GM19035 (cell line): ENCODE measurements around the gene ATP2A3.
A peak's percentile ranks its signal among the peaks of the same experiment; 100 is the strongest.

ENCODE experiments used
- ATAC-seq: cut with Tn5 transposase; IDR thresholded peaks from one replicate; pipeline ENCODE4 v1.9.1; 2021; ENCODE audit not compliant: unreplicated experiment

ATP2A3 gene

DNA sequence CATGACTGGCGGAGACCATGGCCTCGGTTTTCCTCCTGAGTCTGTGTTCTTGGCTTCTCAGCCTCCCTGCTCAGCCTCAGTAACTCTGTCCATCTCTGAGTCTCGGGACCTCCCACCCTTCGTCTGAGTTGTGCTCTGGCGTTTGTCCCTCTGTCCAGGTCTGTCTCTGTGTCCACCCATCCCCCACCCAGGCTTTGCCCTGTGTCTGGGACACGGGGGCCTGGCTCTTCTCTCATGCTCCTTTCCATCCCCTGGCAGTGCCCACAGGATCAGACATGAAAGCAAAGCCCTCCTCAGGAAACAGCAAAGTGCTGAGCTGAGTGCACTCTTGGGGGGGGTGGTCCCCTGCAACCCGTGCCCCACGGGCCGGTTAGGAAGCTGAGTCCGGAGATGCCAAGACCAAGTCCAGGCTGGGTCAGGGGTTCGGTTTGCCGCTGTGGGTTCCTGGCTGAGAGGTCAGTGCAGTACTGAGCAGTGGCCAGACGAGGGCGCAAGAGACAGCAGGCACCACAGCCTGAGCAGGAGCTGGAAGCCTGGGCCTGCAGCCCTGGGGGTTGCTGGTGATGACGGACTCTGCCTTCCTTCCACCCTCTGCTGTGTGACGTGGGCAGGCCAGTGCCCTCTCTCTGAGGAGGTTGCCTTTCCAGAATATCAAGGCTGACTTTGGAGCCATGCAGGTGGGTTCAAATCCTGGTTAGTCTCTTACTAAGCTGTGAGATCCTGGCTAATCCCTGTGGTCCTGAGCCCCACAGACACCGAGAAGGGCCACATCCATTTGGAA lies 50.5 kb downstream of the ATP2A3 start:
- peak; percentile 50 for ATAC-seq

DNA sequence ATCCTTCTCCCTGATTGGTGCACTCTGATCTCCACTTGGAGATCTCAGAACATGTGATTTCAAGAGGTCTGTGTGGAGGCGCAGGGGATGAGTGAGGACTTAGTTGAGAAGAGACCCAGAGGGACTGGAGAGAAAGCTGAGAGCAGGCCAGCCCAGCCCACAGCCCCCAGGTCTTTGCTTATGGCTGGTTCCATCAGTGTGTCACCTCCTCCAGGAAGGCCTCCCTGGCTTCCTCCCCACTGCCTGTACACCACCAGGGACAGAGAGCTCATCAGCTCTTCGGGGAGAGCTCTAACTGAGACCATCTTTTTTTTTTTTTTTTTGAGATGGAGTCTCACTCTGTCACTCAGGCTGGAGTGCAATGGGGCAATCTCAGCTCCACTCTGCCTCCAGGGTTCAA lies 51.4 kb downstream of the ATP2A3 start:
- no peak for ATAC-seq

GRCh38 chr17:3911271-3912053 lies 52.8 kb downstream of the ATP2A3 start:
- peak; percentile 77 for ATAC-seq

DNA sequence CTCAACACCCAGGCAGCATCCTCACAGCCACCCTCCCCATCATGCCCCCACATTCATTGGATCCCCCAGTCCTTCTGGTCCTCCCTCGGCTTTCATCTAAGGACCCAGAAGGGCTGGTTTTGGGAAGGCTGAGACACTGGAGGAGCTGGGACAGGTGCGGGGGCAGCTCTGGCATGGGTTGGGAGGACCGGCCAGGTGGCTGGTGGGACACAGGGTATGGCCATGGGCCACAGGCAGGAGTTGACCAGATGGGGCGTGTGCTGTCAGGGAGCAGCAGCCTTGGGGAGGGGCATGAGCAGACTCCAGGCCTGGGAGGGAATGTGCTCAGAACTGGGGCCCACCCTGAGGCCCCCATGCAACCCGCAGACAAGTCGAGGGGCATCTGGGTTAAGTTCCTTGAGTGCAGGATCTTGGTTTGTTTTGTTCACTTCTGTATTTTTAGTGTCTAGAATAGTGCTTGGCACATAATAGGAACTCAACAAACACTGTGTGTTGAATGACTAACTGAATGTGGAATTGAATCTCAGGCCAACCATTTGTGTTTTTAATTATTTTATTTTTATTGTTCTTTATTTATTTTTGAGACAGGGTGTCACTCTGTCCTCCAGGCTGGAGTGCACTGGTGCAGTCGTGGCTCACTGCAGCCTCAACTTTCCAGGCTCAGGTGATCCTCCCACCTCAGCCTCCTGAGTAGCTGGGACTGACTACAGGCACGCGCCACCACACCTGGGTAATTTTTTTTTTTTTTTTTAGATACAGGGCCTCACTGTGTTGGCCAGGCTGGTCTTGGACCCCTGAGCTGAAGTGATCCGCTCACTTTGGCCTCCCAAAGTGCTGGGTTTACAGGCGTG lies 53.6 kb downstream of the ATP2A3 start:
- no peak for ATAC-seq

DNA sequence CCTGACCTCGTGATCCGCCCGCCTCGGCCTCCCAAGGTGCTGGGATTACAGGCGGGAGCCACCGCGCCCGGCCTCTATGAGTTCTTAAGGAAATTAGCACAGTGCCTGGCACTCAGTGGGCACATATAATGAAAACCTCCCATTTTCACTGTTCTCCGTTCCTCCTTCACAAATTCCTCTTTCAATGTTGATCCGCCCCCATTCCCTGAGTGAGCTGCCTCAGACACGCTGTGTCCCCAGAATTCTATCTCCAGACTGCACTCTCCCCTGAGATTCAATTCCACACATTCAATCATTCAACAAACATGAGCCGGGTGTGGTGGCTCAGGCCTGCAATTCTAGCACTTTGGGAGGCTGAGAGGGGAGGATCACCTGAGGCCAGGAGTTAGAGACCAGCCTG lies 55.0 kb downstream of the ATP2A3 start:
- ATAC-seq, result no peak

DNA sequence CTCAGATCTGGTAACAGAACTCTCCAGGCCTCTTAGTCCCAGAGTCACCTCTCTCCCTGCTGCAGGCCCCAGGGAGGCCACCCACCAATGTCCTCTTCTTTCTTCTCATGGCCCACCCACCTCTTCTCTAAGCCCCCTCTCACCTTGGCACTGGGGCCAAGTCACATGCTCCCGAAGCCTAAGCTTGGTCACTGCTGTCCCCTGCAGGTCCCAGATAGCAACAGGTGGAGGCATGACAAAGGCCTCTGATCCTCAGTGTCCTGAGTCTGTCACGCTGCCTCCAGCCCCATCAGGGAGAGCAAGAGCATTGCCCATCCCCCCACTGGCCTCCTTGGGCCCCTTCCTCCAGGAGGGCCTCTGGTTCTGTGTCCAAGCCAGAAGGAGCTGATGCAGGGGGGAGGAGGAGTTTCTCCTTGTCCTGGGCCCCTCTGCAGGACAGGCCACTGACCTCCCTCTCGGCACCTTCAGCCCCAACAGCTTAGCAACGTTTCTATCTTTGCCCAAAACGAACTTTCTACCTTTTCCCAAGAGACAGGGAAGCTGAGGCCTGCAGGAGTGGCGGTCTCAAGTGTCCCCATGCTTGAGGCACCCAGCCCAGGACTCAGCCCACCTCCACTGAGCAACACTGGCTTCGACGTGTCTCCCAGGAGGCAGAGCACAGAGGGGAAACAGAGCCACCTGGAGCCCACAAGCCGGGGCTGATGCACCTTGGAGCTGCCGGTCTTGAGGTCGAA lies 56.6 kb downstream of the ATP2A3 start:
- ATAC-seq, result no peak

GRCh38 chr17:3906881-3907280 lies 57.4 kb downstream of the ATP2A3 start:
- ATAC-seq, result no peak

GRCh38 chr17:3905017-3905520 lies 59.2 kb downstream of the ATP2A3 start:
- ATAC-seq, result no peak

DNA sequence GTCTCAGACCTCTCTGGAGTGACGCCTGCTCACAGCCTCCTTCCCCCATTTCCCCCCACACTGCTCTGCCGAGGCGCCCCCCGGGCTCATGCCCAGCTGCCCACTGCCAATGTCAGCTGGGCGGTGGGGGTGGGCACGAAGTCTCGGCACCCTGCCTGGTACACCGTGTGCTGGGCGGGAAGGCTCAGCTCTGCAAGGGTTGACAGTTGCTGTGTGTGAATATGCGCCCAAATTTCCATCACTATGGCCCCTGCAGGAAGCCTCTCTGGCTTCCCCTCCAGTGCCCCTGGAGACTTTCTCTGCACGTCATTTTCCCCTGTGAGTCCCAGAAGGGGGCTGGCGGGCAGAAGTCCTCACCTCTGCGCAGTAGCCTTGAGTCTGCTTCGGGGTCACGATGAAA lies 59.7 kb downstream of the ATP2A3 start:
- ATAC-seq, result no peak

DNA sequence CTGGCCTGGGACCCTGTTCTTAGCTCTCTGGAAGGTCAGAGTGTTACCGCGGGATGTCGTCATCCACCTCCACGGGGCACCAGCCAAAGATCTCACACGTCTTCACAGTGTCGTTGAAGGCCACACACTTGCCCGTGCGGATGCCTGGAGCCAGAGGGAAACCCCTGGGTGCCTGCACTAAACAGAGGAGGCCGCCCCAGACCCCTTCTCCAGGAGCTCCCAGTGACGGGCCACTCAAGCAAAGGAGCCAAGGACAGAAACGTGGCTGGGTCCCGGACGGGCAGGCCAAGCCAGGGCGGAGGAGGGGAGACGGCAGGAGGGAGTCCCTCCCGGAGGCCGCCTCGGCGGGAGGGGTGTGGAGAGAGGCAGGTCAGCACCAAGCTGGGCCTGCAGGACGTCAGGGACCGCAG lies 60.4 kb downstream of the ATP2A3 start:
- ATAC-seq, result no peak

- ATAC-seq, result no peak
Observed at GRCh38 chr17:3903051-3903825, 61.0 kb downstream of the ATP2A3 start.

- no peak for ATAC-seq
Observed at GRCh38 chr17:3900646-3901045, 63.6 kb downstream of the ATP2A3 start.

DNA sequence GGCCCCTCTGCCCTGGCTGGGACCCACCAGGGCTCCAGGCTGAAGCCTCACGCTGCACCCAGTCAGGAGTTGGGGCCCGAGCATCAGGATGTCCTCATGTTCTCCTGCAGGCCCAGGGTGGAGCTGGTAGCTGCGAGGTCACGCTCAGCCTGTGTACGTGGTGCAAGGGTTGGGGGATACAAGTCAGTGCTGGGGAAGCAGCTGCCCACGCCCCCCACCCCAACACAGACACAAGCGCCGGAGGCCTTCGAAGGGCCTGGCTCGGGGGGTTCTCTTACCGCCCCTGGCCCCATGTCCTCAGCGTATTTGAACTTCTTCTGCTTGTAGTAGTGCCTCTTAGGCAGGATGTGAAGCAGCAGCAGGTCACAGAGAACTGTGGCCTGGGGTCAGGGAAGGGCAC lies 66.5 kb downstream of the ATP2A3 start:
- ATAC-seq, result no peak

DNA sequence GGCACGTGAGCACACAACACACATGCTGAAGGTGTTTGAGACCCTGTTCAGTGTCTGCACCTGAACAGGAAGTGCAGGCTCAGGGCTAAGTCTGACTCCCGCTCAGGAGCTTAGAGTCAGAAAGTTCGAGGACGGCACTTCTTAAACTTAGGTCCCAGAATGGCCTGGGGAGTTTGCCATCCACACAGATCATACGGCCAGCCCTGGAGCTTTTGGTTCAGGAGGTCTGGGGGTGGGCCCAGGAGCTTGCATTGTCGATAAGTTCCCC lies 67.3 kb downstream of the ATP2A3 start:
- no peak for ATAC-seq

DNA sequence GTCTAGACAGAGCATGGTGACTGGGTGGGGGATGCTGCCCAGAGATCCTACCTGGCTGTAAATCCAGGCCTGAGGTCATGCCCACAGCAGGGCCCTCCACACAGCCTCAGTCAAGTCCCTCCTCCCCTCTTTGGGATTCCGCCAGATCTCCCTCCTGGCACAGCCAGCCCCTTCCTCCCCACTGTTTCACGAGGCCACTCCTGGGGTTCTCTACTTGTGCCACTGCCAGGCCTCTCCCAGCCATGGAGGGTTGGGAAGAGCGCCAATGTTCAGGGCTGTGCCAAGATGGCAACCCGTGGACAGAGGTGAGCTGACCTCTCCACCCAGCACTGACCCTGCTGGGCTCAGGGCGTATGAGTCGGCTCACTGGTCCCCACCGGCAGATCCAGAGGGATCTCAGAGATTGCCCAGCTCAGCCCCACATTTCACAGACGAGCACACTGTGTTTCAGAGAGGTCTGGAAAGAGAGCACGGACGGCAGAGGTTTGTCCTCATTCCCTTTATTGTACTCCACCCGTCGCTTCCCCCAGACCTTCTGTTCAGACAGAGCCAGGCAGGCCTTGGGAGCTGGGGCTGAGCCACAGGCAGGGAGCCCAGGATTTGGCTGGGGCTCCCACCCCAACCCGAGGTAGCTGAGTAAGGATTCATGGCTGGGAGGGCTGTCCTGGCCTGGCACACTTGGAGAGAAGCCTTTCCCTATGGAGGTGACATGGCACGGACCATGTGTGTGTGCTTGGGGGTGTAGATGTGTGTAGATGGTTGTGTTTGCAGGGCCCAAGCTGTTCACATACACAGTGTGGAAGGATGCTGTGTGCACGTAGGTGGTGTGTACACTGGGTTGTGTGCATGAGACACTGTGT lies 67.9 kb downstream of the ATP2A3 start:
- ATAC-seq, result no peak

DNA sequence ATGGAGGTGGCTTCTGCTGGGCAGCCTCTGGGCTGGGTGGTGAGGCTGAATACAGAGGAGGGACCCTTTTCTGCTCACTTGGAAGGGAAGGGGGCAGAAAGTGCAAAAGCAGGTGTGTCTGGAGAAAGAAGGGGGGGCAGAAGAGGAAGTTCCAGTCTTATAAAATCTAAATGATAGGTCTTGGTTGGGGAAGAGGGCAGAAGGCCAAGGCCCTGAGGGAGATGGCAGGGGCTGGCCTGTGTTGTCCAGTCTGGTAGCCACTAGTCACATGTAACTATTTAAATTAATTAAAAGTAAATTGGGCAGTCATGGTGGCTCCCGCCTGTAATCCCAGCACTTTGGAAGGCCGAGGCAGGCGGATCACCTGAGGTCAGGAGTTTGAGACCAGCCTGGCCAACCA lies 68.9 kb downstream of the ATP2A3 start:
- ATAC-seq, result no peak

GRCh38 chr17:3894911-3895343 lies 69.3 kb downstream of the ATP2A3 start:
- no peak for ATAC-seq

DNA sequence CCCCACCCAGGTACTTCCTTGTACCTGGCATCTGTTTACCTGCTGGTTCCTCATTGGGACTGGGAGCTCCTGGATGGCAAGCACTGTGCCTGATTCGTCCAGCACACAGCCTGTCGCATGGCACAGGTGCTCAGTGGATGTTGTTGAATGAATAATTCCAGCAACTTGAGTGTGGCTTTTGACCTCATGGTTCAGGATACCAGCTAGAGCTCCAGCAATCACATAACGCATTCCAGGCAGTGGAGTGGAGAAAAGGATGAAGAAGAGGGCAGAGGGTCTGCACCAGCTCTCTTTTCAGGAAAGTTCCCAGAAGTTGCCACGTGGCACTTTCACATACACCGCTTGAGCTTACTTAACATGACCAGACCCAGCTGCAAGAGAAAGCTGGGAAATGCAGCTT lies 70.0 kb downstream of the ATP2A3 start:
- ATAC-seq, result no peak

- no peak for ATAC-seq
Observed at GRCh38 chr17:3893720-3894116, 70.5 kb downstream of the ATP2A3 start.
